HG03066 (cell line): Measurements from ENCODE around the gene CDK9.

ENCODE experiments used
- ATAC-seq: cut with Tn5 transposase; IDR thresholded peaks from one replicate; pipeline ENCODE4 v1.9.1; 2021; ENCODE audit warnings: low read depth; ENCODE audit not compliant: unreplicated experiment

Gene CDK9

DNA sequence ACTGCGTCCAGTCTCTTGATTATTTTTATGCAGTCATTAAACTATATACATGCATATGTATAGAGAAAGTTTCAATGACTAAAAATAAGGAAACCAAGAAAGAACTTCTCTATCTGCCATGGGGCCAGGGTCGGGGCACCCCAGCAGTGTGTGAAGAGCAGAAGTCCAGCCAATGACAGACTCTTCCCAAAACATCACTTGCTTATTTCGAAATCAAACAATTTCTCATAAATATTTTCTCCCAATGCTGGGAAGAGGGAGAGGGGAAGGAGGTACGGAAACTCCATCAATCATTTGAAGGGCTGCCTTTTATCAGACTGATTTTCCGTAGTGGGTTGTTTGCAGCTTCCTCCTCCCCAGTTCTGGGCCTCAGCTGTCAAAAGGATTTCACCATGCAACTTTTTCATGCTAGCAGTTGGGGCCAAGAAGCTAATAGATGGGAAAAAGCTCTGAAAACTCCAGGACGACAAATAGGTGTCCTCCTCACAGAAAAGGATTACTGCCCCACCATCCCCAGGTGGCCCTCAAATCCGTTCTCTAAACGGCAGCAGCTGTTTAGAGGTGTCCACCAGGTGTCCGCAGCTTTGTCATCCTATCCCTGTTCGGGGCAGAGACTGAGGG lies 16.2 kb downstream of the CDK9 start:
- ATAC-seq, result no peak

DNA sequence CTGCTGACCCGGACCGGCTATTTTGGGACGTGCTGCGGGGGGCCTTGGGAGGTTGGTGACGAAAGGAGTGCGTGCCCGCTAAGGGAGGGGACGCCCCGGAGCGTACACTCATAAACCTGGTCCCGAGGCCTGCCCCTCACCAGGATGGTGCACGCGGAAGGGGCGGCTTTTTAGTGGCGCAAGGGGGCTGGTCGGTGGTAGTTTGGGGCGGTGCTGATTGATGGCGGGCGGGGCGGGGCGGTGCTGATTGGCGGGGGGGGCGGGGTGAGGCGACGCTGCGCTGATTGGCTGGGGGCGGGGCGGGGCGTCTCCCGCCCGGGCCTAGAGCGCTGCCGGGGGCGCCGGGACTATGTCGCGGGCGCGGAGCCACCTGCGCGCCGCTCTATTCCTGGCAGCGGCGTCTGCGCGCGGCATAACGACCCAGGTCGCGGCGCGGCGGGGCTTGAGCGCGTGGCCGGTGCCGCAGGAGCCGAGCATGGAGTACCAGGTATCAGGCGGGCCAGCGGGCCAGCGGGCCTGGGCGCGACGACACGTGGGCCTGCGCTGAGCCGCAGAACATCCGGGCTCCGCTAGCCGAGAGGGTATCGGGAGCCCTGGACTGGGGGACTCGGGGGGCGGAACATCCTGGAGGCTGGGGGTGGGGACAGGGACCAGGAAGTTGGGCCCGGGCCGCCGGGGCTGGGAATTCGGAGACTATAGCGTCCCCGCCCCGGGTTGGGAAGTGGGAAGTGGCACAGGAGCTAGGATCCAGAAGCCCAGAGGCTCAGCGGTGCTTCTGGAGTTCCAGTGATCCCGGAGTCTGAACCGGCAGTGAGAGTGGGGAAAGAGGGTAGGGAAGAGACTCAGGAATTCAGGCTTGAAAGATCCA lies 17.0 kb downstream of the CDK9 start, which contains the start of gene FPGS:
Gene FPGS, plus strand, starts transcription at position 307 of the 868 bp plus-strand sequence. Its CDS starts 43 bp downstream, at position 350.
- ATAC-seq, result peak; percentile 79

DNA sequence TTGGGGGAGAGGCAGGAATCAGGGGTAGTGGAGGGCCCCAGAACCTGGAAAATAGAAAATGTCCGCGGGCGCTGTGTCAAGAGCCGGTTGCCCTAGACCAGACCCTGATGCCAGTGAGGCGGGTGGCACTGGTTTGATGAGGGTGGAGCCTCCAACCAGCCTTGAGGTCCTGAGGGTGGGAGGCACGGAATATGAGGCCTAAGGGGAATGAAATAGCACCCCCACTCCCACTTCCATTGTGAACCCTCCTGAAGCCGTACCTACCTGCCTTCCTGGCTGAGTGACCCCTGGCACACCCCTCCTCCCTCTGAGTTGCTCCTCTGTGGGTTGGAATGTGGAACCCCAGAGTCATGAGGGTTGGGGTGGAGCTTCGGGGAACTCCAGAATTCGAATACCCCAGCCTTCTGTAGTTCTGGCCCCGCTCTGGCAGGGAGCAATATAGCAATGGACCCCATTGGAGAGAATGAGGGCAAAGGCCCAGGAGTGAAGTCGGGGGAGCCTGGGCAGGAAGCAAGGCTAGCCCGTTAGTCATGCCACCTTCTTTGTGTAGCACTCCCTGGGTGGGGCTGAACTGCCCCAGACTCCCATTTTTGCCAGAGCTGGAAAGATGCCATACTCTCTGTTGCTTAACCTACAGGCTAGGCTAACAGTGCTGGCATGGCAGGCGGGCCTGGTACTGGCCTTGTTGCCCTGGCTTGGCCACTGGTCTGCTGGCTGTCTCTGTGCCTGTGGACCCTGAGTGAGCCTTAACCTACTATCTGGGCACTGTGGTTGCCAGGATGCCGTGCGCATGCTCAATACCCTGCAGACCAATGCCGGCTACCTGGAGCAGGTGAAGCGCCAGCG lies 17.9 kb downstream of the CDK9 start:
- ATAC-seq, result no peak

DNA sequence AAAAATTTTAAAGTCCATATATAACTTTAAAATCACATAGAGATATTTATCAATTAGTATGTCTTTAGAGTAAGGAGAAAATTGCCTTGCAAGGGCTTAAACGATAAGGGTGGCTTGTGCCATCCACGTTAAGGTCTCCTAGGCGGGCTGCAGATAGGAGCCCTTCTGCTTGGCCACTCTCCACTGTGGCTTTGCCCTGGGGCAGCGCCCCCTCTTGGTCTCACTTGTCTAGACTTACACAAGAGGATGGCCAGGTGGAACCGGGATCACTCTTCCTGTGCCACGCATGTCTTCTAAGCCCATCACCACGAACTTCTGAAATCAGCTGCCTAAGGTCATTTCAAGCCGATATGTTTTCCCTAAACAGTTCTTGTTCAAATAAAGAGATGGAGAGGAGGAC lies 19.8 kb downstream of the CDK9 start:
- ATAC-seq, result no peak

DNA sequence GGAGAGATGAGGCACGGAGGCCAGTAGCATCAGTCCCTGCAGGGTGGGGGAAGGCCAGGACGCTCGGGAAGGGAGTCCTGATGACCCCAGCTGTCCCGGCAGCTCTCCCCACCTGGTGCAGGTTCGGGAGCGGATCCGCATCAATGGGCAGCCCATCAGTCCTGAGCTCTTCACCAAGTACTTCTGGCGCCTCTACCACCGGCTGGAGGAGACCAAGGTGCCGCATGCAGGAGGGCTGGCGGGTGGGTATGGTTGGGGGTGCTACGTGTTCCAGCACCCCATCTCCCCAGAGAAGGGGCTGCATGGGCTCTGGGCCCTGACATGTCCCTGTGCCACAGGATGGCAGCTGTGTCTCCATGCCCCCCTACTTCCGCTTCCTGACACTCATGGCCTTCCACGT lies 21.0 kb downstream of the CDK9 start:
- ATAC-seq, result no peak

DNA sequence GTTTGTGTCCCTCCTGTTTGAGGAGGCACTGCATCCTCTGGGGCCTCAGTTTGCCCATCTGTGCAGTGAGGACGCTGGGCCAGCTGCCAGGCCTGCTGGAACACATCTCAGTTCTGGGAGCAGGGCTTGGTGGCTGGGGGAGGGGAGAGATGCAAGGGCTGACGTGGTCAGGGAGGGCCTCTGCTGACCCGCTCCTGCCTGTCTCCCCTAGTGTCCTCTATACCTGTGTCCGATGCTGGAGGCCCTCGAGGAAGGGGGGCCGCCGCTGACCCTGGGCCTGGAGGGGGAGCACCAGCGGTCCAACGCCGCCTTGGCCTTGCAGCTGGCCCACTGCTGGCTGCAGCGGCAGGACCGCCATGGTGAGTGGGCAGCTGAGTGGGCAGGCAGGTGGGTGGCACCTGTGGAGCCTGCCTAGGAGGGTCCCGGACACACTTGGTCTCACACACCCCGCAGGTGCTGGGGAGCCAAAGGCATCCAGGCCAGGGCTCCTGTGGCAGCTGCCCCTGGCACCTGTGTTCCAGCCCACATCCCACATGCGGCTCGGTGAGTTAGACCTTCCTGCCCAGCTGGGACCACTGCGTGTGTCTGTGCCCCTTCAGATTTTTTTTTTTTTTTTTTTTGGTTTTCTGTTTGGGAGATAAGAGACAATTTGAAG lies 22.6 kb downstream of the CDK9 start:
- ATAC-seq, result no peak

DNA sequence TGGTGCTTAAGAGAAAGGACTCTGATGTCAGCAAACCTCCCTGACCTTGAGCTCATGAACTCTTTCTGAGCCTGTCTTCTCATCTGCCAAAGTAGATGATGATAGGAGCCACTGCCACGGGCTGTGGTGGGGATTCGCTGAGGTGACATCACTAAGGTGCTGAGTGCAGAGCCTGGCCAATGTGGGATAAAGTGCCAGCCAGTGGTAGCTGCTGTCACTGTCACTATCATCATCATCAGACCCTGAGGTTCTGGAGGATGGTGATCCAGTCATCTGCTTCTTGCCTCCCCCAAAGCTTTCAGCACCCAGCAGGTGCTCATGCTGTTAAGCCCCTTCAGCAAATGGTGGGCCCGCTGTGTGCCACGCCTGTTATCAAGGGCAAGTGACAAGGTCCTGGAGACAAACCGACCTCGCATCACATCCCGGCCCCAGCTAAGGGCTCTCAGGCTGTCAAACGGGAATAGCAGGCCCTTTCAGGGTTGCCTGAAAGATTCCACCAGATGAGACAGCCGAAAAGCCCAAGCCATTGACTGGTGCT lies 23.2 kb downstream of the CDK9 start:
- ATAC-seq, result no peak

DNA sequence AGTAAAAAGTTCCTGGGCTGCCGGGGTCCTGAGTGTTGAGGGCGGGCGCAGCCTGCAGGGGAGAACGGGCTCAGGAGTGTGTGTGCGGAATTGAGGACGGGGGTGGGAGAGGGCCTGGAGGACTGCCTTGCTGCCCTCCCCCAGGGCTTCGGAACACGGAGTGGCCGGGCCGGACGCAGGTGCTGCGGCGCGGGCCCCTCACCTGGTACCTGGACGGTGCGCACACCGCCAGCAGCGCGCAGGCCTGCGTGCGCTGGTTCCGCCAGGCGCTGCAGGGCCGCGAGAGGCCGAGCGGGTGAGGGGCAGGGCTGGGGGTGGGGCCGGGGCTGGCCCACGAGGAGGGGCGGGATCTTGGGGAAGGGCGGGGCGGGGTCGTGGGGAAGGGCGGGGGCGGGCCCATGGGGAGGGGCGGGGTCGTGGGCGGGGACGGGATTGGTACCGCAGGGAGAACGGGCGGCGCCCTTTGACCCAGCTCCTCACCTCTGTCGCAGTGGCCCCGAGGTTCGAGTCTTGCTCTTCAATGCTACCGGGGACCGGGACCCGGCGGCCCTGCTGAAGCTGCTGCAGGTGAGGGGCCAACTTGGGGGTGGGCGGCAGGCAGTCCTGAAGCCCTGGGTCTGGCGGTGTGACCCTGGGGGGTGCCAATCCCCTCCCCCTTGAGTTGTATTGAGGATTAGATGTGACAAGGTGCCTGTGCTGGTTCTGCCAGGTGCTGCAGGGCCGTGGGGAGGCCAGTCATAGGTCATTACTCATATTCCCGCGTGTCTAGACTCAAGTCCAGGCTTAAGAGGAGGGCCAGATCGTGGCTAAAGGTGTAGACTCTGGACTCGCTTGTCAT lies 23.9 kb downstream of the CDK9 start:
- no peak for ATAC-seq

DNA sequence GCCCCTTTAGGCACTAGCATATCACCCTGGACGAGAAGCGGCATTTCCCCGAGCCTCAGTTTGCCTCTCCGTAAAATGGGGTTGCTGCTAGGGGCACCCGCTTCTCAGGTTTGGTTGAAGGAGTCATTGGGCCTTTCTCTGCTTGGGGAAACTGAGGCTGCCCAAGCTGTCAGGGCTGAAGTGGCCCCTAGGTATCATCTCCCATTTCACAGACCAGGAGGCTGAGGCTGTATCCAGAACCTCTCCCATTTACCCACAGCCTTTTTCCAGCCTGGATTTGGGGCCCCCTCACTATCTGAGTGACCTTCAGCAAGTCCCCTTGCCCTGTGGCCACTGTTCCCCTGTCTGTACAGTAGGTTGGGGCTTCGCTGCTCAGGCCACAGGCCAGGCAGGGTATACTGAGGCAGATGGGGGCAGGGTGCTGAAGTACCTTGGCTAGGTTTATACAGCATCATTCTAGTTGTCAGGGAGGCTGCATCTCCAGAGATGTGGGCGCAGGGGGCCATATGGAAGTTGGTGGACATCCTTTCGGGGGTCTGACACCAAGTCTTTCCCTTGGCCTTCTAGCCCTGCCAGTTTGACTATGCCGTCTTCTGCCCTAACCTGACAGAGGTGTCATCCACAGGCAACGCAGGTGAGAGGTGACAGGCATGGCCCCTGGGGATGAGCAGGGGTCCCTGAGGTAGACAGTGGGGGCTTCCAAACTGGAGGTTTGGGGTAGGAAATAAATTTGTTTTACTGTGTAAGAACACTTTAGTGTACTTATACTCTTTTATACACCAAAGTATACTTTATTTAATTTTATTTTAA lies 24.7 kb downstream of the CDK9 start:
- ATAC-seq, result no peak

DNA sequence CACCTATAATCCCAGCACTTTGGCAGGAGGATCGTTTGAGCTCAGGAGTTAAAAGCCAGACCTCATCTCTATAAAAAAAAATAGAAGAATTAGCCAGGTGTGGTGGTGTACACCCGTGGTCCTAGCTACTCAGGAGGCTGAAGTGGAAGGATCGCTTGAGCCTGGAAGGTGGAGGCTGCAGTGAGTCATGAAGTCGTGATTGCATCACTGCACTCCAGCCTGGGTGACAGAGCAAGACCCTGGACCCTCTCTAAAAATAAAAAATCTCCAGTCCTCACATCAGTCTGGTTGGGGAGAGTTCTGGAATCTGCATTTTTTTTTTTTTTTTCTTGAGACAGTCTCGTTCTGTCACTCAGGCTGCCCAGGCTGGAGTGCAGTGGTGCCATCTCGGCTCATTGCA lies 26.2 kb downstream of the CDK9 start:
- no peak for ATAC-seq

DNA sequence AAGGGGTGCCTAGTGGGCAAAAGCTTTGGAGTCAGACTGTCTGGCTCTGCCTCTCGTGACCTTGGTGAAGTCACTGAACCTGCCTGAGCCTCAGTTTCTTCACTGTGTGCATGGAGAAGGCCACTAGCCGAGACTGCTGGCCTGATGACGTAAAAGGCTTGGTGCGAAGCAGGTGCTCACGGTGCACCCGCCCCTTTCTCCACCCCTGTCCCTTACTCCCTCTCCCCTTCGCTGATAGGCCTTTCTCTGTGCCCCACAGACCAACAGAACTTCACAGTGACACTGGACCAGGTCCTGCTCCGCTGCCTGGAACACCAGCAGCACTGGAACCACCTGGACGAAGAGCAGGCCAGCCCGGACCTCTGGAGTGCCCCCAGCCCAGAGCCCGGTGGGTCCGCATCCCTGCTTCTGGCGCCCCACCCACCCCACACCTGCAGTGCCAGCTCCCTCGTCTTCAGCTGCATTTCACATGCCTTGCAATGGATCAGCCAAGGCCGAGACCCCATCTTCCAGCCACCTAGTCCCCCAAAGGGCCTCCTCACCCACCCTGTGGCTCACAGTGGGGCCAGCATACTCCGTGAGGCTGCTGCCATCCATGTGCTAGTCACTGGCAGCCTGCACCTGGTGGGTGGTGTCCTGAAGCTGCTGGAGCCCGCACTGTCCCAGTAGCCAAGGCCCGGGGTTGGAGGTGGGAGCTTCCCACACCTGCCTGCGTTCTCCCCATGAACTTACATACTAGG lies 27.3 kb downstream of the CDK9 start:
- ATAC-seq, result no peak

DNA sequence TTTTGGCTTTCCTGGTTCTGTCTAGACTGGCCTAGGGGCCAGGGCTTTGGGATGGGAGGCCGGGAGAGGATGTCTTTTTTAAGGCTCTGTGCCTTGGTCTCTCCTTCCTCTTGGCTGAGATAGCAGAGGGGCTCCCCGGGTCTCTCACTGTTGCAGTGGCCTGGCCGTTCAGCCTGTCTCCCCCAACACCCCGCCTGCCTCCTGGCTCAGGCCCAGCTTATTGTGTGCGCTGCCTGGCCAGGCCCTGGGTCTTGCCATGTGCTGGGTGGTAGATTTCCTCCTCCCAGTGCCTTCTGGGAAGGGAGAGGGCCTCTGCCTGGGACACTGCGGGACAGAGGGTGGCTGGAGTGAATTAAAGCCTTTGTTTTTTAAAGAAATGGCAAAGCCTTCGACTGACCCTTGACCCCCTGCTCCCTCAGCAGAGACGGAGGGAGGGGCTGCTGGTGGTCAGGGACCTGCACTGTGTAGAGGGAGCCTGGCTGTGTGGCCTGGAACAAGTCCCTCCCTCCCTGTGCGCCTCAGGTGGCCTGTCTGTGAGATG lies 27.9 kb downstream of the CDK9 start:
- ATAC-seq, result no peak

DNA sequence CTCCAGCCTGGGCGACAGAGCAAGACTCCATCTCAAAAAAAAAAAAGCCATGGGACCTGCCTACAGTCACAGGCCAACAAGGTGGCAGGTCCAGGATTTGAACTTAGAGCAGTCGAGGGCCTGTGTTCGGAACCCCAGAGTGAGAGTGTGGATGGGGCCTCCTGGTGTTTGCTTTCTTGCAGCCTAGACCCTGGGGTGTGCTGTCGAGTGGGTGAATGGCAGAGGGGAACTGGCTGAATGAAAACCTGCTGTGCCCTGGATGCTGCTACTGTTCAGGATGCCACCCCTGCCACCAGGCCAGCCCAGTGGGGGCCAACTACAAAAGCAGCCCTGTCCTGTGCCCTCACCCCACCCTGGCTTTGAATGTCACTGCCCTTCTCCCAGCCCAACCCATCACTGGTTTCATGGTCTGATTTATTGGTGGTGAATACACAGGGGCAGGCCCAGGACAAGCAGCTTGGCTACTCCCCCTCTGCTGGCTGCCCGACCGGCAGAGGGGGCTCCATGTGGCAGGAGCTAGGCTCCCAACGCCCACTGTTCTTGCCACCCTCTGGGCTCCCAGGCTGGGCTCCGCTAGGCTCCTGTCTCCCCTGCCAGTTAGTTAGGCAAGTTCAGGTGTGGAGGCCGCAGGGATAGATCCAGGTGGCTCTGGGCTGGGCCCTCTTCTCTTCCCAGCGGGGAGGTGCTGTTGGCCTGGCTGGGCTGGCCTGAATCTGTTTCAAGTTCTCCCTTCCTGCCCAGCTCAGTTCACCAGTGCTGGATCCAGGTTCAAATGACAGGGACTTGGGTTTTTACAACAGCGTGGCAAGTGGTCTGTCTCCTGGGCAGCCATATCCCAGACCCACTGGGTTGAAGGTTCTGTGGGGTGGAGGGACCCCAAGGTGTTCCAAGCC lies 29.0 kb downstream of the CDK9 start:
- ATAC-seq, result no peak

DNA sequence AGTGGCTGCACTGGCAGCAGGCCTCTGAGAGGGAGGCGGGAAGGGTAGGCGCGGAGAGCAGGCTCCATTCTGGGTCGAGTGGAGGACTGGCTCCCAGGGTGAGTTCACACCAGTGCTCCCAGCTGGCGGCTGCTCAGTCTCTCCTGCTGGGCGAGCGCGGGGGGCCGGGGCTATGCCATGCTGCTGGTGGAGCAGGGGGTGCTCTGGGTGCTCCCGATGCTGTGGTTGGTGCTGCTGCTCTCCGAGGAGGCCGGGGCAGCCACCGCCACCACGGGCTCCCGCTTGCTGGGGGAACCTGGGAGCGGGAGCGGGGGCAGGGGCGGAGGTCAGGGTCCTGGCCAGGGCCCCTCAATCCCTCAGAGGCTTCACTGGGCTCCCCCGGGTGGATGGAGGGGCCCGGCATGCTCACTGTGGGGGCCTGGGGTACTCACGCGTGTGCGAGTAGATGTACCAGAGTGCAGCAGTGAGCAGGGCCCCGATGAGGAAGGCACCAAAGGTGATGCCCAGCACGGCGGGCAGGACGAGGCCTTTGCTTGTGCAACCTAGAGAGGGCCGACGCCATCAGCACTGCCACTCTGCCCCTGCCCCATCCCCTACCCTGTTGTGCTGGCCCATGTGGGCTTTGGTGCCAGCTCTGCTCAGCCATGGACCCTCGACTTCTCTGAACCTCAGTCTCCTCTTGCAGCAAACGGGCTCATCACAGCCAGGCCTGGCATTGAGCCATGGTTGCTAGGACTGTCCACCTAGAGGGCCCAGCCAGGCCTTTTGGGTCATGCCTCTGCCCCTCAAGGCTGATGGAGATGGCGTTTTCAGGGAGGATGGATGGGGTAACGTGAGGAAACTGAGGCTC lies 29.9 kb downstream of the CDK9 start:
- no peak for ATAC-seq

DNA sequence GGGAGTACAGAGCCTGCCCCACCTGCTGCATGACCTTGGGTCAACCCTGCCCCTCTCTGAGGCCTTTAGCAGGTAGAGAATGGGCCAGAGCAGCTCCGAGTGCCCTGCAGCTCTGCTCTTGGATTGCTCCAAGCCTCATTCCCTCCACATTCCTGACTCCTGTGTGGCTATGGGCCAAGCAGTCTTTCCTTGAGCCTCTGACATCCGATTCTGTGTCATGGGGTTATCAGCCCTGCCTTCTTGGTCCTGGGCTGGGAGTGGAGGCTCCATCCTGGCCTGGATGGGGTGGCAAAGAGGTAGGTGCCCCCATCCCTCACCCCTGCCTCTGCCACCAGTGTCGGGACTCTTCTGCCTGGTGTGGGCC lies 30.5 kb downstream of the CDK9 start:
- no peak for ATAC-seq

DNA sequence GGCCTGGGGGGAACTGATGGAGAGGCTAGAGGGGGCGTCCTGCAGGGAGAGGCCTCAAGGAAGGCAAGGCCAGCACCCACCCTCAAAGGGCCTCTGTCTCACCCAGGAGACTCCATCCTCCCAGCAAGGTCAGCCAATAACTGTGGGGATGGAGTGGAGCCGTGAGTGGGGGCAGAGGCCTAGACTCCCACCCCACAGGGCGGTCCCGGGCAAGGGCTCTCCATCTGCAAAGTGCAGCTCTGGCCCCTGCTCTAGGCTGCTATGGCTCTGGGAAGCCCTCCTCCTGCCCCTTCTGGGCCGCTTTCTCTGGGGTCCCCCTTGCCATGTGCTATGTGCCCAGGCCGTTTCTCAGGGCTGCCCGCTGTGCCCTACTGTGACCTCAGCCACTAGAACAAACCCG lies 30.9 kb downstream of the CDK9 start:
- ATAC-seq, result no peak
